ENCODE results near the gene USP4.

DNA sequence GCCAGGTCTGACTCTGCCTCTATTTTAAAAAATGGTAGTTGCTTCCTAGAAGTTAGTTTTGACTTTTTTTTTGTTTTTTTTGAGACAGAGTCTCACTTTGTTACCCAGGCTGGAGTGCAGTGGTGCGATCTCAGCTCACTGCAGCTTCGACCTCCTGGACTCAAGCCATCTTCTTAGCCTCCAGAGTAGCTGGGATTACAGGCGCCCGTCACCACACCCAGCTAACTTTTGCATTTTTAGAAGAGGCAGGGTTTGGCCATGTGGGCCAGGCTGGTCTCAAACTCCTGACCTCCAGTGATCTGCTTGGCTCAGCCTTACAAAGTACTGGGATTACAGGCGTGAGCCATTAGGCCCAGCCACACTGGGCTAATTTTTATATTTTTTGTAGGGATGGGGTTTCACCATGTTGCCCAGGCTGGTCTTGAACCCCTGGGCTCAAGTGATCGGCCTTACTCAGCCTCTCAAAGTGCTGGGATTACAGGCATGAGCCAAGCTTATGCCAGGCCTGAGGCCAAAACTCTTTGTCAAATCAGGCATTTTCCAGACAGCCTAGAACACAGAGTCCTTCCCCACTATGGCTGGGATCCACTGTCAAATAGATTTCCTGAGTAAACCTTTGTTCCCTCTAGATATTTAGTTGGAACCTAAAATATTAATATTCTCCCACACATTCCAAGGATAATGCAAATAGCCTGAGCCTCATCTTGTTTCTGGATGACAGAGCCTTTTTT lies 76.5 kb downstream of the USP4 start:
- TF ChIP-seq EZH2phosphoT487 (IDR thresholded peaks at IDR 0.05; ENCODE audit: insufficient read depth, low read depth) (no peak), EZH2 (IDR thresholded peaks at IDR 0.05; ENCODE audit: insufficient read depth, poor library complexity, severe bottlenecking) (no peak)
